ENCODE data around the gene CAVIN1. TPM values are rescaled to one million over a fixed set of nuclear protein-coding genes. Genes with fewer than 3 reads are reported as not detected.

Gene CAVIN1
- total and polyA plus RNA-seq, 5 donors from 2014 or later, result 0.03 to 1.1 (median 0.14) TPM

DNA sequence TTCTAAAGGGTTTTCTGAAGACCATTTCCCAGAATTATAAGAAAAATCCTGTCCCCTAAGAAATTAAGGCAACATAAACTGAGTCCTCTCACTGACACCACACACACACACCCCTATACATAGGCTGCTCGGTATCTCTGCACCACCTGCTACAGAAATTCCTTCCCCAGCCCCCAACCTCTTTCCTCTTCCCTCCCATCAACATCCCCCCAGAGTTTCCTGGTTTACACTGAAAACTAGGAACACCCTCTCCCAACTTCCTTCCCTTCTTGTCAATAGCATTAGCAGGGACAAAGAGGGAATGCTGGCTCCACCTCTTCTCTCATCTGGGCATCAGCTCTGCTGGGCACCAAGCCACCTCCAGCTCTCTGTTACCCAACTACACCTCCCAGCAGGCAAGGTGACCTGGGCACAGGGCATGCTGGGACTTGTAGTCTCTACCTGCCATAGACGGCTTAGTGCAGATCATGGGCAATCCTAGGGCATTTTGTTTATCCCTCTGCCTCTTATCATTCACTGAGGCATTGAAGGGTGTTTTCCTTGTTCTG, 15.7 kb downstream of the CAVIN1 start:
- Histone ChIP-seq H3K27ac (ENCODE audit: insufficient read depth, low read length, poor library complexity, severe bottlenecking) (no peak overlapping the region), H3K36me3 (ENCODE audit: control insufficient read depth, insufficient read depth, low read length) (no peaks in the 10 kb centered on the region), H3K4me3 (ENCODE audit: low read depth, low read length) (no peak overlapping the region), H3K9me3 (ENCODE audit: control insufficient read depth in 2 of 2, low read length in 2 of 2) (no peaks in the 10 kb centered on the region), H3K27me3 (ENCODE audit: control insufficient read depth, insufficient read depth, low read length) (no peaks in the 10 kb centered on the region), H3K4me1 (ENCODE audit: control insufficient read depth, insufficient read depth, low read length, poor library complexity, severe bottlenecking) (peaks cover 4% of the 10 kb centered on the region)
- peak; percentile 84 to 87 for ATAC-seq (ENCODE audit: low read depth in 2 of 2)
- Mint-ChIP-seq H3K4me3 (no peak overlapping the region), H3K27me3 (peaks cover 28% of the 10 kb centered on the region), H3K4me1 (peaks cover 0 to 13% (median 5%) of the 10 kb centered on the region in 4 donors), H3K27ac (peak overlapping the region; percentile 9 to 49 (median 39)), H3K9me3 (no peaks in the 10 kb centered on the region), H3K36me3 (no peaks in the 10 kb centered on the region)
- peak; percentile 44 to 72 (median 66) for DNase-seq

DNA sequence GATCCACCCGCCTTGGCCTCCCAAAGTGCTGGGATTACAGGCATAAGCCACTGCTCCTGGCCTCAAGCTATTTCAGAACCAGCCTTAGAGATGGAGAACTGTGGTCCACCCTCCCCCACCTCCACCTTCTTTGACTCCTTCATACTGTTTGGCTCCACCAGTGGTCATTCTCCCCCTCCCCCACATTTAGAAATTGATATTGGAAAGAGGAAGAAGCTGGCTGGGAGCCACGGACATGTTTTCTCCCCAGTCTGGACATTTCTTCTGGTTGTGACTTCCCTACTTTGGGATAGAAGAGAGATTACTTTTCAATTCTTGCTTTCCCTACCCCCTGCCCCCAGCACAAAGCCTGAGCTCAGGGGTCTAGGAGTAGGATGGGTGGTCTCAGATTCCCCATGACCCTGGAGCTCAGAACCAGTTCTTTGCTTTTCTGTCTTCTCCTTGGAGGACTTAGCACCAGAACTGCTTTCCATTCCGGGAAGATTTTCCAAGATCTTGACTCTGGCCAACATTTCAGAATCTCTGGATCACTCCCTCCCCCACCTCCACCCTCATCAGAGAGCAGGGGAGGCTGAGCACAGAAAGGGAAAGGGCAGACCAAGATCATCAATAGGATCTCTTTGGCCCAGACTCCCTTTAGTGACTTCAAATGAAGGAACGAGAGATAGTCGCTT, 16.3 kb downstream of the CAVIN1 start:
- no peaks in the 10 kb centered on the region for H3K9me3 Mint-ChIP-seq
- peaks cover 0 to 10% (median 5%) of the 10 kb centered on the region in 4 donors for H3K4me1 Mint-ChIP-seq
- no peak overlapping the region for H3K27ac Mint-ChIP-seq
- Histone ChIP-seq H3K4me3 (ENCODE audit: low read depth, low read length) (no peak overlapping the region), H3K4me1 (ENCODE audit: control insufficient read depth, insufficient read depth, low read length, poor library complexity, severe bottlenecking) (peaks cover 4% of the 10 kb centered on the region), H3K36me3 (ENCODE audit: control insufficient read depth, insufficient read depth, low read length) (no peaks in the 10 kb centered on the region), H3K9me3 (ENCODE audit: control insufficient read depth in 2 of 2, low read length in 2 of 2) (no peaks in the 10 kb centered on the region), H3K27me3 (ENCODE audit: control insufficient read depth, insufficient read depth, low read length) (no peaks in the 10 kb centered on the region), H3K27ac (ENCODE audit: insufficient read depth, low read length, poor library complexity, severe bottlenecking) (no peak overlapping the region)
- ATAC-seq (ENCODE audit: low read depth in 2 of 2) (no peak), DNase-seq (no peak)
- H3K36me3 Mint-ChIP-seq, result no peaks in the 10 kb centered on the region
- H3K27me3 Mint-ChIP-seq, result peaks cover 25% of the 10 kb centered on the region
- H3K4me3 Mint-ChIP-seq, result no peak overlapping the region

DNA sequence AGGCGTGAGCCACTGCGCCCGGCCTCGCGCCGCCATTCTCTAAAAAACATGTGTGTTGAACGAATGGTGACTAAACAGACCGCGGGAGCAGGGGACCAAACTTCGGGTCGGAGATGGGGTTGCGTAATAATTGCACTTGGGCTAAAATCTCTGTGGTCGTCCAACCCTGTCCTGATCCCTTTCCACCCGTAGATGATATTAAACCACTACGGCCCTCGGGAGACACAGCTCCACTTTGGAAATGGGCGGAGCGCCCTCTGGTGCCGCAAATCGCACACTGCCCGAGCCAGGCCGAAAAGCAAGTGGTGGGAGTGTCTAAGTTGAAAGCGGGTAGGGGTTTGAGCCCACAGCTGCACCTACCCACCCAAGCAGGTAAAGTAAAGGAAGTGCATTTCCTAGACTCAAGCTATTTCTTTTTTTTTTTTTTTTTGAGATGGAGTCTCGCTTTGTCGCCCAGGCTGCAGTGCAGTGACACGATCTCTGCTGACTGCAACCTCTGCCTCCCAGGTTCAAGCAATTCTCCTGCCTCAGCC, 17.0 kb downstream of the CAVIN1 start:
- H3K4me3 ChIP-seq (ENCODE audit: low read depth, low read length), result no peak overlapping the region
- H3K36me3 Mint-ChIP-seq, result no peaks in the 10 kb centered on the region
- H3K27me3 ChIP-seq (ENCODE audit: control insufficient read depth, insufficient read depth, low read length), result no peaks in the 10 kb centered on the region
- no peaks in the 10 kb centered on the region for H3K9me3 Mint-ChIP-seq
- peak; percentile 78 for ATAC-seq (ENCODE audit: low read depth in 2 of 2)
- peaks cover 4% of the 10 kb centered on the region for H3K4me1 ChIP-seq (ENCODE audit: control insufficient read depth, insufficient read depth, low read length, poor library complexity, severe bottlenecking)
- H3K27ac ChIP-seq (ENCODE audit: insufficient read depth, low read length, poor library complexity, severe bottlenecking), result no peak overlapping the region
- no peaks in the 10 kb centered on the region for H3K36me3 ChIP-seq (ENCODE audit: control insufficient read depth, insufficient read depth, low read length)
- H3K27me3 Mint-ChIP-seq, result peaks cover 25% of the 10 kb centered on the region
- H3K27ac Mint-ChIP-seq, result peak overlapping the region in 1 of 3 donors; percentile 34
- no peaks in the 10 kb centered on the region for H3K9me3 ChIP-seq (ENCODE audit: control insufficient read depth in 2 of 2, low read length in 2 of 2)
- H3K4me3 Mint-ChIP-seq, result peak overlapping the region in 1 of 4 donors; percentile 24
- peaks cover 0 to 10% (median 5%) of the 10 kb centered on the region in 4 donors for H3K4me1 Mint-ChIP-seq
- DNase-seq, result peak; percentile 69 to 81 (median 78)

DNA sequence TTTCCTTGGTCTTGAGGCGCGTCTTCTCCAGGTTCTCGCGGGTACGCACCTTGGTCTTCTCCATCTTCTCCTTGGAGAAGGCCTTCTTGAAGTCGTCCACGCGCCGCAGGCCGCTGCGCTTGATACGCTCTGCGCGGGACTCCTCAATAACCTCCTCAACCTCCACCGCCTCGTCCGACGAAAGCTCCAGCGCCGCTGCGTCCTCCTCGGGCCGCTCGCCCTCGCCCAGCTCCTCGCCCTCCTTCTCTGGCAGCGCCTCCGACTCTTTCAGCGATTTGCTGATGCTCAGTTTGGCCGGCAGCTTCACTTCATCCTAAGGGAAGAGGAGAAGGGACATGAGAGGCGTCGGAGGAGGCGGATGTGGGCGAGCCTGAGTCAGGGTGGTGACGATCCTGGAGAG, 18.0 kb downstream of the CAVIN1 start:
- no peaks in the 10 kb centered on the region for H3K9me3 ChIP-seq (ENCODE audit: control insufficient read depth in 2 of 2, low read length in 2 of 2)
- H3K27ac ChIP-seq (ENCODE audit: insufficient read depth, low read length, poor library complexity, severe bottlenecking), result no peak overlapping the region
- no peaks in the 10 kb centered on the region for H3K36me3 Mint-ChIP-seq
- H3K9me3 Mint-ChIP-seq, result no peaks in the 10 kb centered on the region
- H3K4me3 ChIP-seq (ENCODE audit: low read depth, low read length), result no peak overlapping the region
- H3K27ac Mint-ChIP-seq, result no peak overlapping the region
- no peak for ATAC-seq (ENCODE audit: low read depth in 2 of 2)
- DNase-seq, result no peak
- no peaks in the 10 kb centered on the region for H3K27me3 ChIP-seq (ENCODE audit: control insufficient read depth, insufficient read depth, low read length)
- no peak overlapping the region for H3K4me3 Mint-ChIP-seq
- H3K4me1 ChIP-seq (ENCODE audit: control insufficient read depth, insufficient read depth, low read length, poor library complexity, severe bottlenecking), result peaks cover 9% of the 10 kb centered on the region
- H3K36me3 ChIP-seq (ENCODE audit: control insufficient read depth, insufficient read depth, low read length), result no peaks in the 10 kb centered on the region
- peaks cover 0 to 15% (median 8%) of the 10 kb centered on the region in 4 donors for H3K4me1 Mint-ChIP-seq
- peaks cover 21% of the 10 kb centered on the region for H3K27me3 Mint-ChIP-seq

DNA sequence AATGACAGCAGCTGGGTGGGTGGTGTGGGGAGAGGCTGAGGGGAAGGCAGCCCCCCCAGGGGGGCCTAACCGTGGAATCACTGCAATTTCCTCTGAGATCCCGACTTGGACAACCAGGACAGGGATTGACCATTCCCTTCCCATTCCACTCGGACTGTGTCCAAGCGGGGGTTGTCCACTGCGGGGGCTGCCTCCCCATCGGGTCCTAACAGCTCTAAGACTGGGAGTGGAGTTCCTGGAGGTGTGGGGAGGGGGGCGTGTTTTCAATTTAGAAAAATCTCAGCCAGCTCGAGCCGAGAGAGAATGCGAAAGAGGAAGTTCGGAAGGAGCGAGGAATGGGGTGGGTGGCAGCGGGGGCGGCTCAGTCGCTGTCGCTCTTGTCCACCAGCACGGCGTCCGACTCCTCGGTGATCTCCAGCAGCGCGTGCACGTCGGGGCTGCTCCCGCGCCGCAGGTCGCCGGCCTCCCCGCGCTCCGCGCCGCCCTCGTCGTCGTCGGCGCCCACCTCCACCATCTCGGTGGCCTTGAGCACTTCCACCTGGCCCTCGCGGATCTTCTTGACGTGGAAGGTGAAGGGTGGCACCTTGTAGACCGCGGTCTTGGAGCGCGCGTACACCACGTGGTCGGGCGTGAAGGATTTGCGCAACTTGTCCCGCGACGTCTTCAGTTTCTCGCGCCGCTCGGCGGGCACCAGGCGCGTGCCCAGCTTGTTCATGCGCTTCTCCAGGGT, 18.6 kb downstream of the CAVIN1 start:
- H3K27me3 ChIP-seq (ENCODE audit: control insufficient read depth, insufficient read depth, low read length), result no peaks in the 10 kb centered on the region
- H3K9me3 ChIP-seq (ENCODE audit: control insufficient read depth in 2 of 2, low read length in 2 of 2), result no peaks in the 10 kb centered on the region
- H3K4me1 ChIP-seq (ENCODE audit: control insufficient read depth, insufficient read depth, low read length, poor library complexity, severe bottlenecking), result peaks cover 13% of the 10 kb centered on the region
- Mint-ChIP-seq H3K36me3 (no peaks in the 10 kb centered on the region), H3K9me3 (no peaks in the 10 kb centered on the region), H3K27me3 (peaks cover 18% of the 10 kb centered on the region), H3K4me3 (no peak overlapping the region), H3K4me1 (peaks cover 0 to 18% (median 9%) of the 10 kb centered on the region in 4 donors), H3K27ac (no peak overlapping the region)
- DNase-seq (no peak), ATAC-seq (ENCODE audit: low read depth in 2 of 2) (no peak)
- no peak overlapping the region for H3K27ac ChIP-seq (ENCODE audit: insufficient read depth, low read length, poor library complexity, severe bottlenecking)
- H3K4me3 ChIP-seq (ENCODE audit: low read depth, low read length), result no peak overlapping the region
- no peaks in the 10 kb centered on the region for H3K36me3 ChIP-seq (ENCODE audit: control insufficient read depth, insufficient read depth, low read length)

DNA sequence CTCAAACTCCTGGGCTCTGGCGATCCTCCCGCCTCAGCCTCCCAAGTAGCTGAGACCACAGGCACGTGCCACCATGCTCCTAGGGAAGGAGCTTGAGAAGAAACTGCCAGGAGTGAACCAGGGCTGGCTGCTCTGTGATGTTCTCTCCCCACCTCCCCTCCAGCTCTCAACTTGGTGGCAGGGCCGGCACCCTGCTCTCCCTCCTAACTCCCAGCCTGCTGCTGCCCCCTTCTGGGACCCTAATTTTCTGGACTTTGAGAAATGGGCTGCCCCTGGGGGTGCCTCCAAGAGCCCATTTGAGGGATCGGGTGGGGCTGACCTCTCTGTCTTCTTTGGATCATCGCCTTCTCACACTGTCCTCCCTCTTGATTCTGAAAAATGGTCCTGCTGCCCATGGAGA, 19.9 kb downstream of the CAVIN1 start:
- Histone ChIP-seq H3K27ac (ENCODE audit: insufficient read depth, low read length, poor library complexity, severe bottlenecking) (no peak overlapping the region), H3K4me1 (ENCODE audit: control insufficient read depth, insufficient read depth, low read length, poor library complexity, severe bottlenecking) (peaks cover 13% of the 10 kb centered on the region), H3K36me3 (ENCODE audit: control insufficient read depth, insufficient read depth, low read length) (no peaks in the 10 kb centered on the region), H3K27me3 (ENCODE audit: control insufficient read depth, insufficient read depth, low read length) (no peaks in the 10 kb centered on the region), H3K9me3 (ENCODE audit: control insufficient read depth in 2 of 2, low read length in 2 of 2) (no peaks in the 10 kb centered on the region), H3K4me3 (ENCODE audit: low read depth, low read length) (no peak overlapping the region)
- ATAC-seq (ENCODE audit: low read depth in 2 of 2) (no peak), DNase-seq (peak in 1 of 3 donors; percentile 38)
- no peaks in the 10 kb centered on the region for H3K9me3 Mint-ChIP-seq
- H3K4me3 Mint-ChIP-seq, result no peak overlapping the region
- H3K27ac Mint-ChIP-seq, result peak overlapping the region in 1 of 3 donors; percentile 8
- H3K27me3 Mint-ChIP-seq, result peaks cover 17% of the 10 kb centered on the region
- H3K4me1 Mint-ChIP-seq, result peaks cover 0 to 18% (median 9%) of the 10 kb centered on the region in 4 donors
- H3K36me3 Mint-ChIP-seq, result no peaks in the 10 kb centered on the region

DNA sequence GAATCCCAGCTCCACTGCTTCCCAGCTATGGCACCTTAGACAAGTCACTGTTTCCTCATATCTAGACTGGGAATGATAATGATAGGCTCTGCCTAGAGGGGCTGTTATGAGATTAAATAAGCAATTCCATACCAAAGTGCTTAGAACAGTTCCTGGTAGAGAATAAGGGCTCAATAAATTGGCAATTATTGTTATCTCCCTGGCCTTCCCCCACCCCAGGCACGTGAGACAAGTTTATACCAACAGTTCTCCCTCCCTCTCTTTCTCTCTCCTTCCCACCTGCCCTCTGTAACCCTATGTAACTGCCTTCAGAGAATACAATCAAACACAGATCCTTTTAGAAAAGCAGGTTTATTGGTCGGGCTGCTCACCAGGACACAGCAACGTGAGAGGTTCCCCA, 20.9 kb downstream of the CAVIN1 start:
- DNase-seq (no peak), ATAC-seq (ENCODE audit: low read depth in 2 of 2) (no peak)
- Mint-ChIP-seq H3K9me3 (no peaks in the 10 kb centered on the region), H3K4me3 (no peak overlapping the region), H3K27ac (peak overlapping the region in 1 of 3 donors; percentile 60), H3K36me3 (no peaks in the 10 kb centered on the region), H3K4me1 (peaks cover 0 to 12% (median 6%) of the 10 kb centered on the region in 4 donors), H3K27me3 (peaks cover 13% of the 10 kb centered on the region)
- H3K4me3 ChIP-seq (ENCODE audit: low read depth, low read length), result no peak overlapping the region
- H3K27ac ChIP-seq (ENCODE audit: insufficient read depth, low read length, poor library complexity, severe bottlenecking), result no peak overlapping the region
- no peaks in the 10 kb centered on the region for H3K27me3 ChIP-seq (ENCODE audit: control insufficient read depth, insufficient read depth, low read length)
- H3K9me3 ChIP-seq (ENCODE audit: control insufficient read depth in 2 of 2, low read length in 2 of 2), result no peaks in the 10 kb centered on the region
- peaks cover 13% of the 10 kb centered on the region for H3K4me1 ChIP-seq (ENCODE audit: control insufficient read depth, insufficient read depth, low read length, poor library complexity, severe bottlenecking)
- no peaks in the 10 kb centered on the region for H3K36me3 ChIP-seq (ENCODE audit: control insufficient read depth, insufficient read depth, low read length)

All from CD4-positive, CD25-positive, alpha-beta regulatory T cell (primary cell).